Uterus (tissue), 4 donors: ENCODE data around the gene FMNL1. TPM values are rescaled to one million over a fixed set of nuclear protein-coding genes. Genes with fewer than 3 reads are reported as not detected.

Experiments
- DNase-seq, 2 donors: peaks; one replicate each; pipeline ENCODE4 v3.0.0-alpha.2; 2019 to 2020
- H3K27ac ChIP-seq, 2 donors: fragments of 200-600 bp; sonication (generic); 1 replicate in 1 of 2; 2 replicates in 1 of 2; pipeline ENCODE4 v1.5.1; 2016 to 2018
- H3K27me3 ChIP-seq, 2 donors: fragments of 200-600 bp; sonication (generic); one replicate each; pipeline ENCODE4 v1.5.1; 2018 to 2019; ENCODE audit warnings: control low read depth in 1 of 2
- H3K36me3 ChIP-seq, 2 donors: fragments of 200-600 bp; sonication (generic); one replicate each; pipeline ENCODE4 v1.5.1; 2019; ENCODE audit warnings: control low read depth in 1 of 2
- H3K4me1 ChIP-seq, 2 donors: fragments of 200-600 bp; sonication (generic); one replicate each; pipeline ENCODE4 v1.5.1; 2018 to 2019; ENCODE audit warnings: control low read depth in 1 of 2
- H3K4me3 ChIP-seq, 2 donors: fragments of 200-600 bp; sonication (generic); 1 replicate in 1 of 2; 2 replicates in 1 of 2; pipeline ENCODE4 v1.5.1; 2018 to 2019; ENCODE audit warnings: mild to moderate bottlenecking in 1 of 2
- H3K9me3 ChIP-seq, 2 donors: fragments of 200-600 bp; sonication (generic); one replicate each; pipeline ENCODE4 v1.5.1; 2019; ENCODE audit warnings: control low read depth in 1 of 2
- POLR2A ChIP-seq, 2 donors: fragments of 450-650 bp; IDR thresholded peaks; one replicate each; pipeline ENCODE4 v1.6.1; 2016; ENCODE audit warnings: antibody characterized with exemption in 2 of 2, mild to moderate bottlenecking in 1 of 2, moderate library complexity in 1 of 2
- intact Hi-C: fragments of 100-400 bp; cut with DNase I; formaldehyde crosslinking; loops from one replicate; pipeline ENCODE4 v1.15.1; 2023; ENCODE audit warnings: low total_unique reads
- total RNA-seq, 4 donors: library from RNA; depleted of rRNA in 3 of 4; stranded (reverse); fragments of >200 nt in 3 of 4; gene quantifications; one replicate each; pipeline versions ENCODE4 v1.1.0 to v1.2.4, GENCODE V29; 2014 to 2023
- TF ChIP-seq, protein P1 (sequence below), 4 experiments: fragments of 200-600 bp in 2 of 4; fragments of 450-650 bp in 2 of 4; sonication (generic) in 2 of 4; IDR thresholded peaks; one replicate each; pipeline ENCODE4 v1.5.1; 2016 to 2019; ENCODE audit warnings: antibody characterized with exemption in 4 of 4, mild to moderate bottlenecking in 2 of 4, moderate library complexity in 1 of 4
- donor health status: DM: yes; HTN: yes; CAD: no.

The FMNL1 gene
- total RNA-seq, 4 donors from 2014 or later = 2.6 to 12.3 (median 3.6) TPM

DNA sequence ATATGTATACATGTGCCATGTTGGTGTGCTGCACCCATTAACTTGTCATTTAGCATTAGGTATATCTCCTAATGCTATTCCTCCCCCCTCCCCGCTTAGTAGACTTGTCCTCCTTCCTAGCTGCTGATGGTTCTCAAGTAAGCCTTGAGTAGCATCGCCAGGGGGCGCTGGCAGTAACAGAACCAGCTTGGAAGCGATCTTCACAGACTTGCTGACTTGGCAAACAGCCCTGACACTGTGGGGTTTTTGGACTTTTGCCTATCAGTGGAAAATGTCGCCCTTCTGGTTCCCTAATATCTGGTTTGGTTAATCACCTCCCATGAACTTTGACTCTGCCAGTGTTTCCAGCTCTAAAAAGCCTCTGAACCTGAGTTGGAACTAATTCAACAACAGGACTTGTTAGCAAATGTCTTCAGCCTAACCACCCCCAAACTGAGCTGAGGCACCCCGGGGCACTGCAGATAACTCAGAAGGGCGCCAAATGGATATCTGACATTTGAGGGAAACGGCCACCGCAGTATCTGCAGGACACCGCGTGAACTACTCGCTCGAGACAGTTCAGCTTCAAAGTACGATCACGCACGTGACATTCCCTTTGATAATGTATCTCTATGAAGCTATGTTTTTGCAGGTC, 55.6 kb downstream of the FMNL1 start:
- Histone ChIP-seq H3K9me3 (no peaks in the 10 kb centered on the region), H3K27me3 (no peaks in the 10 kb centered on the region), H3K27ac (peak overlapping the region; percentile 35 to 72), H3K36me3 (no peaks in the 10 kb centered on the region), H3K4me1 (peaks cover 0 to 15% of the 10 kb centered on the region in 2 donors), H3K4me3 (no peak overlapping the region)
- peak; percentile 84 to 94 for DNase-seq
- TF ChIP-seq, protein P1, sequence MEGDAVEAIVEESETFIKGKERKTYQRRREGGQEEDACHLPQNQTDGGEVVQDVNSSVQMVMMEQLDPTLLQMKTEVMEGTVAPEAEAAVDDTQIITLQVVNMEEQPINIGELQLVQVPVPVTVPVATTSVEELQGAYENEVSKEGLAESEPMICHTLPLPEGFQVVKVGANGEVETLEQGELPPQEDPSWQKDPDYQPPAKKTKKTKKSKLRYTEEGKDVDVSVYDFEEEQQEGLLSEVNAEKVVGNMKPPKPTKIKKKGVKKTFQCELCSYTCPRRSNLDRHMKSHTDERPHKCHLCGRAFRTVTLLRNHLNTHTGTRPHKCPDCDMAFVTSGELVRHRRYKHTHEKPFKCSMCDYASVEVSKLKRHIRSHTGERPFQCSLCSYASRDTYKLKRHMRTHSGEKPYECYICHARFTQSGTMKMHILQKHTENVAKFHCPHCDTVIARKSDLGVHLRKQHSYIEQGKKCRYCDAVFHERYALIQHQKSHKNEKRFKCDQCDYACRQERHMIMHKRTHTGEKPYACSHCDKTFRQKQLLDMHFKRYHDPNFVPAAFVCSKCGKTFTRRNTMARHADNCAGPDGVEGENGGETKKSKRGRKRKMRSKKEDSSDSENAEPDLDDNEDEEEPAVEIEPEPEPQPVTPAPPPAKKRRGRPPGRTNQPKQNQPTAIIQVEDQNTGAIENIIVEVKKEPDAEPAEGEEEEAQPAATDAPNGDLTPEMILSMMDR (IDR thresholded peaks at IDR 0.05) = peak; percentile 82 to 93 (median 89)
- no peak for TF ChIP-seq POLR2A (IDR thresholded peaks at IDR 0.05)
- intact Hi-C loops = loop anchor here (5.0 kb wide), 1 partner anchor 110 kb away; no protein-coding TSS in a partner anchor

DNA sequence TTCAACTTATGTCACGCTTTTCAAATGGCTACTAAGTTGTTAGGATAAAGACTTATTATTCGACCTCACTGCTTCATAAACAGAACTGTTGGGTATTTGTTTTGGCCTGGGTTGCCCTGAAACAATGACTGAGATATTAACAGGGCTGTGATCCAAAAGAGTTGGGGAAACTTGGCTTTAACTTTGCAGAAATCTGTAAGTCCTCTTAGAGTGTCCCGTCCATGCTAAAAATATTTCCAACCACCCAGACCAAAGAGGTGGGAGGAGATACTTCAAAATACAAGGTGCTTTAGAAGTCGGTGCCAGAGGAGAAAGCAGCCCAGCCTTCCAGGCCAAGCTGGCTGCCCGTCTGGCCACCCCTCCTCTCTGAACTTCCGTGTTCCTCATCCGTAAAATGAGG, 56.3 kb downstream of the FMNL1 start:
- peaks cover 0 to 15% of the 10 kb centered on the region in 2 donors for H3K4me1 ChIP-seq
- H3K27ac ChIP-seq = peak overlapping the region; percentile 35 to 72
- intact Hi-C loops = loop anchor here (5.0 kb wide), 1 partner anchor 109 kb away; no protein-coding TSS in a partner anchor
- no peaks in the 10 kb centered on the region for H3K9me3 ChIP-seq
- TF ChIP-seq, protein P1 (IDR thresholded peaks at IDR 0.05) = no peak
- no peak for TF ChIP-seq POLR2A (IDR thresholded peaks at IDR 0.05)
- no peaks in the 10 kb centered on the region for H3K27me3 ChIP-seq
- H3K36me3 ChIP-seq = no peaks in the 10 kb centered on the region
- DNase-seq = peak; percentile 47 to 56
- no peak overlapping the region for H3K4me3 ChIP-seq

DNA sequence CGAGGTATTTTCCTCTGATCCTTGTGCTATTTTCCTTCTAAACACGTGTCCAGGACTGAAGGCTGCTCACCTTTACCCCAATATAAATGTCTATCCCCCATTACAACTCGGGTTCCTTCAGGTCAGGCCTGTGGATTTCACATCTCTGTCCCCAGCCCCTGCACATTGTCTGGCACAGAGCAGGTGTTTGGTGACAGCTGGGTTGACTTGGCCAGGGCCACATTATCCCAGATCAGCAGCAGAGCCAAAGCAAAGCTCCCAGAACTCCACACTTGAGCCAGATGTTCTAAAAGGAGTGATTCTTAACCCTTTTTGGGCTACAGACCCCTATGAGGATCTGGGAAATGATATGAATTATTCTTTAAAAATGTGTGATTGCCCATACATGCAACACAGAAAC, 58.2 kb downstream of the FMNL1 start:
- intact Hi-C loops = loop anchor here (5.0 kb wide), 1 partner anchor 107 kb away; no protein-coding TSS in a partner anchor
- TF ChIP-seq, protein P1 (IDR thresholded peaks at IDR 0.05) = no peak
- no peak for TF ChIP-seq POLR2A (IDR thresholded peaks at IDR 0.05)
- Histone ChIP-seq H3K27me3 (no peaks in the 10 kb centered on the region), H3K27ac (no peak overlapping the region), H3K36me3 (no peaks in the 10 kb centered on the region), H3K9me3 (no peaks in the 10 kb centered on the region), H3K4me1 (peaks cover 0 to 15% of the 10 kb centered on the region in 2 donors), H3K4me3 (no peak overlapping the region)
- no peak for DNase-seq

DNA sequence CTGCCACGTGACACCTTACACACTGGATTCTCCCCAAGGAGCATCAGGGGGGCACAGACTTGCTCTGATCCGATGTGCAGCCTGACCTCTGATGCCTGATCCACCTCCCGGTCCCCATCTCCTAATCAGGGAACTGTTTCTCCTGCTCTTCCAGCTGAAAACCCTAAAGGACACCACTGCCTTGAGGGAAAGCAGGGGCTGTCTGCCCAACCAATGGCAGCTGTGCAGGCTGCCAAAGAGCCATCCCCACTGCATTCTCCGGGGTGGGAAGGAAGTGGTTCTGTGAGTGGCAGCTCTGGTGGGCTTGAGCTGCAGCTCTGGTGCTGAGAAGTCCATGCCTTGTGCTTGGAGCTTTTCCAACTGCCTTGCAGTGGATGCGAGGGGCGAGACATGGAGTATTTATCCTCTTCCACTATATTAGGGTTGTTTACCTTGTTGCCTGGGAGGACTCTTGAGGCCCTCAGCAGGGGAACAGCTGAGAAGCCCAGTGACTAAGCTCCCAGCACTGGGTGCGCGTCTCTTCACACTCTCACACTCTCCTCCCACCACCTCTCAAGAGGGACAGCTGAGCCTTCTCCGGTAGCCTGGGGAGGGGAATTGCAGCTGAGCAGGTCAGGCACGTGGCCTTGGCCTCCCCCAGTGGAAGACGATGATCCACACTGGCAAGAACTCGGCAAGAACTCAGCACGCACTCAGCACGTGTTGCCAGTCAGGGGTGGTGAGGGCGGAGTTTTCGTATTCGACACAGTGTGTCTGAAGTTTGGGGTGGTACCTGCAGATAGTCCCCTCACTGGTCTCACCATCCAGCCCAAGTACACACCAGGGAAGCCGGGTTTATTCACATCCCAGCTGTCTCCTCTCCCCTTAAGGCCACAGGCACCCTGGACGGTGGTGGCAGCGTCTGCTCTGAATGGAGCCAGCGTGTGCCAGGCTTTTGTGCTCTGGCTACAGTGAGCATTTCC, 61.3 kb downstream of the FMNL1 start:
- no peak for TF ChIP-seq POLR2A (IDR thresholded peaks at IDR 0.05)
- TF ChIP-seq, protein P1 (IDR thresholded peaks at IDR 0.05) = no peak
- no peak overlapping the region for H3K27ac ChIP-seq
- intact Hi-C loops = no loop called here
- peak in 1 of 2 donors; percentile 42 for DNase-seq
- no peaks in the 10 kb centered on the region for H3K27me3 ChIP-seq
- peaks cover 0 to 7% of the 10 kb centered on the region in 2 donors for H3K4me1 ChIP-seq
- no peak overlapping the region for H3K4me3 ChIP-seq
- no peaks in the 10 kb centered on the region for H3K36me3 ChIP-seq
- H3K9me3 ChIP-seq = no peaks in the 10 kb centered on the region
